ENCODE data around the gene UBAC2. TPM values are rescaled to one million over a fixed set of nuclear protein-coding genes. Genes with fewer than 3 reads are reported as not detected.

UBAC2 gene
- total RNA-seq = 33.4 TPM

DNA sequence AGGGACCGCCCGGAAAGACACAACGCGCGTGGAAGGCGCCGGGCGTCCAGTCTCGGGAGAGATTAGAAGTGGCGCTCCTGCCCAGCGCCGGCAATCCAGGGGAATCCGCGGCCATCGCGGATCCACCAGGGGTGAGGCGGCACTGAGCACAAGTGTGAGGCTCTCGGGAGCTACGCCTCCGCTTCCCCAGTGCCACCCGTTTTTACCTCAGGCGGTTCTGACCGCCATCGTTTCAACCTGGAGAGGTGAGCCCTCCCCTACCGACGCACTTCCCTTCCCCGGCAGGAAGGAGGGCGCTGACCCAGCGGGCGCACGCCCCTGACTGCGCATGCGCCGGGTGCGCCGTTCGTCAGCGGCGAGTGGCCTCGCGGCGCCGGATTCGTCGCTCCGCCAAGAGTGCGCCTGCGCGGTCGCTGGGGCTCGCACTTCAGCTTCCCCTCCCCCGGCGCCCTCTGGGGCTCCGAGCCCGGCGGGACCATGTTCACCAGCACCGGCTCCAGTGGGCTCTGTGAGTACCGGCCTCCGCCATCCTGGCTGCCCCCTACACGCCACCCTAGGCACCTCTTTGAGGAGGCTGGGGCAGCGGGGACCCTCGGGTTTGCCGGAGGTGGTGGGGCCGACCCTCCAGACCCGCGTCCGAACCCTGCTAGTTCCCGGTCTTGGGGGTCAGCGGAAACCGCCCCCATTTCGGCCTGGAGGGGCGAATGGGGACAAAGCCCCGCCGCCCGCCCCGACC is at the start of gene UBAC2:
Gene UBAC2, plus strand, starts transcription at position 423 of the 736 bp plus-strand sequence. Its CDS starts 55 bp downstream, at position 478.
- peak; percentile 90 for ATAC-seq
- peak; percentile 98 for DNase-seq (ENCODE audit: low spot score)

DNA sequence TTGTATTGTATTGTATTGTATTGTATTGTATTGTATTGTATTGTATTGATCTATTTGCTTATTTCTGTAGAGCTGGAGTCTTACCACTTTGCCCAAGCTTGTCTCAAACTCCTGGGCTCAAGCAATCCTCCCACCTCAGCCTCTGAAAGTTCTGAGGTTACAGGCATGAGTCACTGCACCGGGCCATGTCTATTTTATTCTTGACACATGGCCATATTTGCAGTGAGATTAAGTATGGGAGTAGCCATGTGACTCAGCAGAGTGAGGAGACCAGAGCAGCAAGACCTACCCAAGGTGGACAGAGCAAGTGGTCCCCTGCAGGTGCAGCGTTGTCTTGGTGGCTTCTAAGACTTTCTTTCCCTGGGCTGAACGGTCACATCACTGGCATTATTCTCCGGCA is 49.1 kb upstream of the UBAC2 start:
- DNase-seq (ENCODE audit: low spot score) = no peak
- no peak for ATAC-seq

DNA sequence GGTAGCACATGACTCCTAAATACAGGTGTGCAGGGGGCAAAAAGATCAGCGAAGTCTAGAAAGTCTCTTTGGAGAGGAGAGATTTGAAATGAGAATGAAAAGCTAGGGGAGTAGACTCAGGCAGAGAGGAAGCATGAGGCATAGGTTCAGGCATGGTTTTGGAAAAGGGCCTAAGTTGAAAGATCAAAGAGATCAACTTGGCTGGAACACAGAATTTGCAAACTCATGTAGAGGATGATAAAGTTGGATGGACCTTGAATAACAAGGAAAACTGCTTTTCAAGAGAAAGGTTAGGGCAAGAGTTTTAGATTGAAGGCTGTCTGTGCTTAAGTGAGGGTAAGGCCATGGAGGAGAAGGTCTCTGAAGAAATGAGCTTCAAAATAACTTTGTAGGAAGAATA is 47.4 kb upstream of the UBAC2 start:
- DNase-seq (ENCODE audit: low spot score) (no peak), ATAC-seq (peak; percentile 43)

DNA sequence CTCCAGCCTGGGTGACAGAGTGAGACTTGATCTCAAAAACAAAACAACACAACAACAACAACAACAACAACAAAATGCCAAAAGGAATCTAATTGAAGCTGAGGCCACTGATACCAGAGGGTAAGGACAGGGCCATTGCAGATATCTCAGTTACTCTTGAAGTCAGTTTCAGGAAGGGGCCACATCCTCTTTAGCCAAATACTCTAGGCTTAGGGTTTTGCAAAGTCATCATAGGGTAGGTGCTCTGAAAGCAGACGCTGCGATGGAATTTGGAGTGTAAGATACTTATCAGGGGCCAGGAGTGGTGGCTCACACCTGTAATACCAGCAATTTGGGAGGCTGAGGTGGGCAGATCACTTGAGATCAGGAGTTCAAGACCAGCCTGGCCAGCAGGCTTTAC is 46.6 kb upstream of the UBAC2 start:
- DNase-seq (ENCODE audit: low spot score) (no peak), ATAC-seq (no peak)

GRCh38 chr13:99155821-99156220 is 44.8 kb upstream of the UBAC2 start:
- no peak for ATAC-seq
- DNase-seq (ENCODE audit: low spot score) = no peak

- DNase-seq (ENCODE audit: low spot score) (no peak), ATAC-seq (no peak)
Measured at GRCh38 chr13:99157046-99157445, 43.6 kb upstream of the UBAC2 start.

GRCh38 chr13:99158846-99159245 is 41.8 kb upstream of the UBAC2 start:
- ATAC-seq = no peak
- no peak for DNase-seq (ENCODE audit: low spot score)

DNA sequence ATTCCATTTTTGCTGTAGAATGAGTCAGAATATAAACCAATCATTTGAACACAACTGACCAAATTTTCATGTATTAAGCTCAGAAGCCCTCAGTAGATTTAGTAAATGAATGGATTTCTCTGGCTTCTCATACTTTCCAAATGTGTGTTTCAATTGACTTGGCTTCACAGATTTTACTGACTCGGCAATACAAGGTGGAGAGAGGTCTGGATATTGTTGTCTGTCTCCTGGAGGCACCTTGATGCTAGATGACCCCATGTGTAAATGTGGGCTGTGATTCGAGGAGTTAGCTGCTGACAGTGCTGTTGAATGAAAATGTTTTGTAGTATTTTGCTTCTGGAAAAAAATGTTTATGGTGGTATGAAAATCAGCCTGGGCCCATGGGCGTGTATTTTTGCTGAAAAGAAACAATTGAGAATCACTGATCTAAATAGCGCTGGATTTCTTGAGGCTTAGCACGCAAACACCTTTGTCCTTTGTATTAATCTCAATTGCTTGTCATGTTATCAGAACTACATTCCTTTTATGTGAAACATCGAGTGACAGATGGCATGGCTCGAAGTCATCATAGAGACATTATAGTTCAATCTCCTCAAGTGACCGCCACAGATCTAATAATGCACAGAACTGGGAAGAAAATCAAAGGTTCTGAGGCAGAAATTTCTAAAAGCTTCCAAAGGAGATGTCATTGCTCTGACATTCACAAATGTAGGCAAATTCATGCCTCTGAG is 41.2 kb upstream of the UBAC2 start:
- ATAC-seq (no peak), DNase-seq (ENCODE audit: low spot score) (no peak)

GRCh38 chr13:99160415-99160814 is 40.2 kb upstream of the UBAC2 start:
- ATAC-seq (no peak), DNase-seq (ENCODE audit: low spot score) (no peak)

GRCh38 chr13:99161512-99161911 is 39.1 kb upstream of the UBAC2 start:
- DNase-seq (ENCODE audit: low spot score) (no peak), ATAC-seq (no peak)

- DNase-seq (ENCODE audit: low spot score) = no peak
- no peak for ATAC-seq
Measured at GRCh38 chr13:99162567-99163361, 37.9 kb upstream of the UBAC2 start.

- ATAC-seq = no peak
- no peak for DNase-seq (ENCODE audit: low spot score)
Measured at GRCh38 chr13:99164226-99164625, 36.4 kb upstream of the UBAC2 start.

GRCh38 chr13:99165753-99166587 is 34.7 kb upstream of the UBAC2 start:
- DNase-seq (ENCODE audit: low spot score) = no peak
- no peak for ATAC-seq

DNA sequence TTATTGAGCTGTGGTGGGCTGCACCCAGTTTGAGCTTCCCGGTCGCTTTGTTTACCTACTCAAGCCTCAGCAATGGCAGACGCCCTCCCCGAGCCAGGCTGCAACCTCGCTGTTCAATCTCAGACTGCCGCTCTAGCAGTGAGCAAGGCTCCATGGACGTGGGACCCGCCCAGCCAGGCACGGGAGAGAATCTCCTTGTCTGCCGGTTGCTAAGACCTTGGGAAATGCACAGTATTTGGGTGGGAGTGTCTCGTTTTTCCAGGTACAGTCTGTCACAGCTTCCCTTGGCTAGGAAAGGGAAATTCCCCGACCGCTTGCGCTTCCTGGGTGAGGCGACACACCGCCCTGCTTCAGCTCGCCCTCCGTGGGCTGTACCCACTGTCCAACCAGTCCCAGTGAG is 27.7 kb upstream of the UBAC2 start:
- no peak for DNase-seq (ENCODE audit: low spot score)

GRCh38 chr13:99173606-99174005 is 27.0 kb upstream of the UBAC2 start:
- no peak for DNase-seq (ENCODE audit: low spot score)
- ATAC-seq = no peak

More for the DNA sequence above, 27.7 kb upstream of the UBAC2 start:
- no peak for ATAC-seq

GRCh38 chr13:99174533-99175100 is 26.0 kb upstream of the UBAC2 start:
- no peak for DNase-seq (ENCODE audit: low spot score)
- no peak for ATAC-seq

DNA sequence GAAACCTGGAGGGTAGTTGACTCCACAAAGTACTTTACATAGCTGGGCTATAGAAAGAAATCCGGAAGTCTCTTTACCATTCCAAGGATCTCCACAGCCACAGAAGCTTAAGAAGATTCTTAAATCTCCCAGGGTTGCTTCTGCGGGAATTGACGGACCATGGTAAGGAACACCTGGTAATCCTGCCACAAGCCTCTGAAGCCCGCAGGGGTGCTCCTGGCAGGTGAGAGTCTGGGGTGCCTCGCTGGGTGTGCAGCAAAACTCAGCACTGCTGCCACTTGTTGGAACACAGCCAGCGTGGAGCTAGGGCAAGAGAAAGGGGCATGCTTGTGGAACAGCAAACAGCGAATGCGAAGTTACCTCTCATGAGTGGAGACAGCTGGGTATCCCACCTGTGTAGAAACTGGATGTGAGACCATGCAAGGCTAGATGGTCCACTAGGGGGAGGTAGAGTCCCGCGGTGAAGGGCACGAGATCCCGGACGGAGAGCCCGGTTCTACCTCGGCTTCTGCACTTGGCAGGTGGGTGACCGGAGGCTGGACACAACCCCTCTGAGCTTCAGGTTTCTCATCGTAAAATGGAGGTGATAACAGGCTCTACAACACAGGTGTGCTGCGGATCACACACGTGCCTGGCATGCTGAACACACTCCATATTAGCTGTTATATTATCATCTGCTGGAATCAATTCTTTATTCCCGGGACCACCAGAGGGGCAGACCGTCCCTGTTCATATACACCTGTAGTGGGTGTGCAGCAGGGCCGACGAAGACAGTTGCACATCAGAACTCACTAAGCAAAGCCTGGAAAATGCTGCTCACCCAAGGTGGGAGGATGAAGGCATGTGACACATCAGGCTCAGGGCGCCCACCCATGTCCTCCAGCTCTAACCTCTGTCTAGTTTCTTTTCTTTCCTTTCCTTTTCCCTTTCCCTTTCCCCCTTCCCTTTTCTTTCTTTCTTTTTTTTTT is 24.1 kb upstream of the UBAC2 start:
- peak; percentile 74 for DNase-seq (ENCODE audit: low spot score)
- peak; percentile 99 for ATAC-seq

- DNase-seq (ENCODE audit: low spot score) (no peak), ATAC-seq (no peak)
Measured at GRCh38 chr13:99178636-99179035, 22.0 kb upstream of the UBAC2 start.

DNA sequence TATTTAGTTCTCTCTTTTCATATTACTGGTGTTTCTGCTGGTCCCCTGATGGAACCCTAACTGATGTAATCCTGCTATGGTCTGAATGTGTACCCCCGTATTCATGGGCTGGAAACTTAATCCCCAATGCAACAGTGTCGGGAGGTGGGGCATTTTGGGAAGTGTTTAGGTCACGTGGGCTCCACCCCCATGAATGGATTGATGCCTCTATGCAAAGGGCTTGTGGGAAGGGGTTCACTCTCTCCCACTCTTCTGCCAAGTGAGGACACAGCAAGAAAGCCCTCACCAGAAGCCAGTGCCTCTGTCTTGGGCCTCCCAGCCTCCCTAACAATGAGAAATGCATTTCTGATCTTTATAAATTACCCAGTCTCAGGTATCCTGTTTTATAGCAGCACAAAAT is 21.2 kb upstream of the UBAC2 start:
- DNase-seq (ENCODE audit: low spot score) (no peak), ATAC-seq (no peak)
